ENCODE data around the gene PIP5K1B. TPM values are rescaled to one million over a fixed set of nuclear protein-coding genes. Genes with fewer than 3 reads are reported as not detected.

The PIP5K1B gene
- total RNA-seq, 2 donors from 2014 or later, result 3.9 to 7.1 TPM

DNA sequence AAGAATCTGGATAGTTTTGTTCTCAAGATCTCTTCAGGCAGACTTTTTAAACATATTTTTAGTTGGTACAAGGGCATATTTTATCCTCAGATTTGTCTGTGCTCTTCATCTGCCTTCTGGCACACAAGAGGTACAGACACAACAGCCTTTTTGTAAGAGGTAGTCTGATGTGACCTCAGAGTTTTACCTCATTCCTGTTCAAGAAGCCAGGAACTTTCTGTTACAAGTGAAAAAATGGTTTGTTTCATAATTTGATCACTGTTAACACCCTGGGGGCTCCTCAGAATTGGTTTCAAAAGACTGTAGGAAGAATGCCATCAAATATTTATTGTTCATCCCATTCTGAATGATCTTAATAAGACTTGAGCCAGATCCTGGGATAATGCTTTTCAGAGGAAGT is 172.2 kb downstream of the PIP5K1B start:
- Histone ChIP-seq H3K4me1 (ENCODE audit: control insufficient read depth in 1 of 2, low read depth in 2 of 2) (peaks cover 0 to under 1% of the 10 kb centered on the region in 2 donors), H3K4me3 (no peak overlapping the region), H3K27ac (no peak overlapping the region), H3K27me3 (replicated peaks; ENCODE audit: insufficient read depth) (no peaks in the 10 kb centered on the region), H3K36me3 (no peaks in the 10 kb centered on the region), H3K9me3 (no peaks in the 10 kb centered on the region)
- no peak for DNase-seq (ENCODE audit: low spot score)
- TF ChIP-seq, protein P1, sequence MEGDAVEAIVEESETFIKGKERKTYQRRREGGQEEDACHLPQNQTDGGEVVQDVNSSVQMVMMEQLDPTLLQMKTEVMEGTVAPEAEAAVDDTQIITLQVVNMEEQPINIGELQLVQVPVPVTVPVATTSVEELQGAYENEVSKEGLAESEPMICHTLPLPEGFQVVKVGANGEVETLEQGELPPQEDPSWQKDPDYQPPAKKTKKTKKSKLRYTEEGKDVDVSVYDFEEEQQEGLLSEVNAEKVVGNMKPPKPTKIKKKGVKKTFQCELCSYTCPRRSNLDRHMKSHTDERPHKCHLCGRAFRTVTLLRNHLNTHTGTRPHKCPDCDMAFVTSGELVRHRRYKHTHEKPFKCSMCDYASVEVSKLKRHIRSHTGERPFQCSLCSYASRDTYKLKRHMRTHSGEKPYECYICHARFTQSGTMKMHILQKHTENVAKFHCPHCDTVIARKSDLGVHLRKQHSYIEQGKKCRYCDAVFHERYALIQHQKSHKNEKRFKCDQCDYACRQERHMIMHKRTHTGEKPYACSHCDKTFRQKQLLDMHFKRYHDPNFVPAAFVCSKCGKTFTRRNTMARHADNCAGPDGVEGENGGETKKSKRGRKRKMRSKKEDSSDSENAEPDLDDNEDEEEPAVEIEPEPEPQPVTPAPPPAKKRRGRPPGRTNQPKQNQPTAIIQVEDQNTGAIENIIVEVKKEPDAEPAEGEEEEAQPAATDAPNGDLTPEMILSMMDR (IDR thresholded peaks at IDR 0.05), result no peak
- no peak for ATAC-seq (ENCODE audit: insufficient number of reproducible peaks, low FRiP score, low read depth)

DNA sequence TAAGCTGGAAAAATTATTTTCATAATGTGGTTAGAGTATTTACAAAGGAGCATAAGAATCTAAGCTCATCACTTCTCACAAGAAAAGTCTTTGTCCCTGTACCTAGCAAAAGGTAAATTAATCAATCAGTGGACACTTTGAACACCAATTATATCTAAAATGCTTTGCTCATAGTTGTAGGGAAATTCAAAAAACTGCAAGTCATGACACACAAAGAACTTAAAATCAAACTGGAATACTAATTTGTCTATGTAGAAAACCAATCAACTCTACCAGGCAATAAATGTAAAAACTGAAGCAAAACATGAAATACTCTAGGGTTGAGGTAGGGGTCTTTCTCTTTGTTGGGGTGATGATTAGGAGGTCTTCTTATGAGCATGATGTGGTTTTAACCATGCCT is 173.4 kb downstream of the PIP5K1B start:
- TF ChIP-seq, protein P1 (IDR thresholded peaks at IDR 0.05), result no peak
- H3K4me3 ChIP-seq, result no peak overlapping the region
- ATAC-seq (ENCODE audit: insufficient number of reproducible peaks, low FRiP score, low read depth) (no peak), DNase-seq (ENCODE audit: low spot score) (no peak)
- H3K27ac ChIP-seq, result no peak overlapping the region
- H3K36me3 ChIP-seq, result no peaks in the 10 kb centered on the region
- no peaks in the 10 kb centered on the region for H3K27me3 ChIP-seq (replicated peaks; ENCODE audit: insufficient read depth)
- H3K4me1 ChIP-seq (ENCODE audit: control insufficient read depth in 1 of 2, low read depth in 2 of 2), result no peaks in the 10 kb centered on the region
- no peaks in the 10 kb centered on the region for H3K9me3 ChIP-seq

DNA sequence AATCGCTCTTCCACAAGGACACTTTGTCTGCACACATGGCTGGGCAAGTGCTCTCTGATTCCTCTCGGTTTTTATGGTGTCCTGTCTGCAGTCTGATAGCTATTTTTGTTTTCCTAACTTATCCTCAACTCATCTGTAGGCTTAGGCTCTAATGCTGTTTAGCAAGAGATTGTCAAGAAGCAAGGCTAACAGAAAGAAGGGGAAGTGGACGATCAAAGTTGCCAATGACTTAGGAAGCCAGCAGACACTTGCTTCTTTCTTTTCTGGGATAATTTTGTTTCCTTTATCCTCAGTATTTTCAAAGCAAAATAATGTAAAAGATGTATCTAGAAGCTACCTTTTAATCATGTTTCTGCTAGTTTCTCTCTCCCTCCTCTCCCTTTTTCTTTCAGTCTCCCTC is 178.2 kb downstream of the PIP5K1B start:
- ATAC-seq (ENCODE audit: insufficient number of reproducible peaks, low FRiP score, low read depth) (no peak), DNase-seq (ENCODE audit: low spot score) (no peak)
- Histone ChIP-seq H3K27me3 (replicated peaks; ENCODE audit: insufficient read depth) (no peaks in the 10 kb centered on the region), H3K4me3 (no peak overlapping the region), H3K36me3 (no peaks in the 10 kb centered on the region), H3K9me3 (no peaks in the 10 kb centered on the region), H3K27ac (no peak overlapping the region), H3K4me1 (ENCODE audit: control insufficient read depth in 1 of 2, low read depth in 2 of 2) (no peaks in the 10 kb centered on the region)
- TF ChIP-seq, protein P1 (IDR thresholded peaks at IDR 0.05), result no peak

DNA sequence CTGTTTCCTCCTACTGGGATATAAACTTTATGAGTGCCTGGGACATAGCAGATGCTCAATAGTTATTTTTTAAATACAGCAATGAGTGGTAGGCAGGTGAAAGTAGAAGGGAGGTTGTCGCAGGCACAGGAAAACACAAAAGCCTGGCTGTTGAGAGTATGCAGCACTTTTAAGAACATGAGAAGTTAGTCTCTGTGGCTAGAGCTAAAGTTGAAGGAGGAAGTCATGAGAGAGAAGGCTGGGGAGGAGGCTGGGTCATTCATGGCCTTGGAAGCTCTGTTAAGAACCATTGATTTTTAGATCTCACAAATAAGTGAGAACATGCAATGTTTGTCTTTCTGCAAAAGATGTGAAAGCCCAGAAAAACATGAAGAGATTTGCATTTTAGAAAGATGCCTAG is 182.2 kb downstream of the PIP5K1B start:
- Histone ChIP-seq H3K9me3 (no peaks in the 10 kb centered on the region), H3K27me3 (replicated peaks; ENCODE audit: insufficient read depth) (no peaks in the 10 kb centered on the region), H3K36me3 (no peaks in the 10 kb centered on the region), H3K4me1 (ENCODE audit: control insufficient read depth in 1 of 2, low read depth in 2 of 2) (no peaks in the 10 kb centered on the region), H3K4me3 (no peak overlapping the region), H3K27ac (no peak overlapping the region)
- TF ChIP-seq, protein P1 (IDR thresholded peaks at IDR 0.05), result no peak
- no peak for ATAC-seq (ENCODE audit: insufficient number of reproducible peaks, low FRiP score, low read depth)
- no peak for DNase-seq (ENCODE audit: low spot score)

DNA sequence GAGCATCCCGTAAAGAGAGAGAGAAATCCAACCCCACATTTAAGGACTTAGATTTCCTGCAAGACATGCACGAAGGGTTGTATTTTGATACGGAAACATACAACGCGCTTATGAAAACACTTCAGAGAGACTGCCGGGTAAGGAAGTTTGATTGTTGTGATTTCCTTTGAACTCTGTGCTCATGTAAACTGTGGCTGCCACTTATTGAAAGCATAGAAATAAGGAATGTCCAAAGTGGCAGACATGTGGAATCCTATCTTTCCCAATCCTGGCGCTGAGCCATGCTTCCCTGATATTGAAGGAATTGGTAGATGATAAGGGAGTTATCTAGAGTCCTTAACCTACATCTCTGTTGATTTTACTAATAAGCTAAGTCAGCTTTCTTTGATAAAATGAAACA is 189.5 kb downstream of the PIP5K1B start:
- Histone ChIP-seq H3K27me3 (replicated peaks; ENCODE audit: insufficient read depth) (no peaks in the 10 kb centered on the region), H3K9me3 (no peaks in the 10 kb centered on the region), H3K27ac (no peak overlapping the region), H3K4me1 (ENCODE audit: control insufficient read depth in 1 of 2, low read depth in 2 of 2) (peaks cover 9 to 31% of the 10 kb centered on the region in 2 donors), H3K36me3 (no peaks in the 10 kb centered on the region), H3K4me3 (peak overlapping the region; percentile 21)
- DNase-seq (ENCODE audit: low spot score) (no peak), ATAC-seq (ENCODE audit: insufficient number of reproducible peaks, low FRiP score, low read depth) (no peak)
- TF ChIP-seq, protein P1 (IDR thresholded peaks at IDR 0.05), result no peak
